Immature natural killer cell (primary cell): ENCODE data around the gene CSMD2. TPM values are rescaled to one million over a fixed set of nuclear protein-coding genes. Genes with fewer than 3 reads are reported as not detected.
A peak's percentile ranks its signal among the peaks of the same experiment; 100 is the strongest.
"Not testable (repeated sequence)": the region's sequence is repeated elsewhere in the genome, so short reads cannot be mapped to it uniquely, and the experiment has no call there.

ENCODE experiments used
- DNase-seq, 3 donors: peaks; one replicate each; pipeline ENCODE4 v3.0.0; 2022; ENCODE audit warnings: mixed read lengths in 1 of 3
- H3K27ac Mint-ChIP-seq, 6 donors: one replicate each; pipeline ENCODE4 v1.8.0; 2020; ENCODE audit warnings: mixed read lengths in 6 of 6, mild to moderate bottlenecking in 5 of 6, inconsistent platforms in 4 of 6, moderate library complexity in 3 of 6
- H3K27me3 Mint-ChIP-seq, 3 donors: one replicate each; pipeline ENCODE4 v1.8.0; 2020 to 2021; ENCODE audit warnings: low read depth in 3 of 3, mild to moderate bottlenecking in 3 of 3, mixed read lengths in 3 of 3, moderate library complexity in 3 of 3, inconsistent platforms in 1 of 3
- H3K36me3 Mint-ChIP-seq, 3 donors: one replicate each; pipeline ENCODE4 v1.8.0; 2020; ENCODE audit warnings: mixed read lengths in 3 of 3, inconsistent platforms in 2 of 3, mild to moderate bottlenecking in 2 of 3
- H3K4me1 Mint-ChIP-seq, 2 donors: one replicate each; pipeline ENCODE4 v1.8.0; 2020; ENCODE audit warnings: inconsistent platforms in 2 of 2, mild to moderate bottlenecking in 2 of 2, mixed read lengths in 2 of 2, moderate library complexity in 1 of 2
- H3K4me3 Mint-ChIP-seq, 5 donors: one replicate each; pipeline ENCODE4 v1.8.0; 2020; ENCODE audit warnings: mild to moderate bottlenecking in 5 of 5, mixed read lengths in 5 of 5, inconsistent platforms in 3 of 5, moderate library complexity in 3 of 5
- H3K9me3 Mint-ChIP-seq, 6 donors: one replicate each; pipeline ENCODE4 v1.8.0; 2020; ENCODE audit warnings: mild to moderate bottlenecking in 6 of 6, mixed read lengths in 6 of 6, inconsistent platforms in 4 of 6, moderate library complexity in 3 of 6
- polyA plus RNA-seq, 3 donors: library from polyadenylated mRNA; unstranded; fragments of 300-500 nt; fragmentation: Illumina TruSeq; gene quantifications; one replicate each; pipeline ENCODE4 v1.2.3, GENCODE V29; 2021

Gene CSMD2
- polyA plus RNA-seq, 3 donors from 2014 or later, result not detected

DNA sequence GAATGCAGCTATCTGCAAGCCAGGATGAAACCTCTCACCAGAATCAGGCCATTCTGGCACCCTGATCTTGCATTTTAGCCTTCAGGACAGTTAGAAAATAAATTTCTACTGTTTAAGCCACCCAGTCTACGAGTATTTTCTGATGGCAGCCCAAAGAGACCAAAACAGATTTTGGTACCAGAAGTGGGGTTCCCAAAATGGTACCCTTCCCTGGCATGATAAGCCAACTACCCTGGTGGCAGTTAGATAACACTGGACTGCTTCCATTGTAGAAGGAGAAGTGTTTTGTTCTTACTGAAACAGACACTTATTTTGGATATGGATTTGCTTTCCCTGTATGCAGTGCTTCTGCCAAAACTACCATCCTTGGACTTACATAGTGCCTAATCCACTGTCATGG lies 115.0 kb downstream of the CSMD2 start:
- Mint-ChIP-seq H3K4me1 (no peaks in the 10 kb centered on the region), H3K27me3 (peaks cover 0 to 5% (median 4%) of the 10 kb centered on the region in 3 donors), H3K9me3 (no peaks in the 10 kb centered on the region), H3K27ac (no peak overlapping the region), H3K36me3 (no peaks in the 10 kb centered on the region), H3K4me3 (no peak overlapping the region)
- no peak for DNase-seq

DNA sequence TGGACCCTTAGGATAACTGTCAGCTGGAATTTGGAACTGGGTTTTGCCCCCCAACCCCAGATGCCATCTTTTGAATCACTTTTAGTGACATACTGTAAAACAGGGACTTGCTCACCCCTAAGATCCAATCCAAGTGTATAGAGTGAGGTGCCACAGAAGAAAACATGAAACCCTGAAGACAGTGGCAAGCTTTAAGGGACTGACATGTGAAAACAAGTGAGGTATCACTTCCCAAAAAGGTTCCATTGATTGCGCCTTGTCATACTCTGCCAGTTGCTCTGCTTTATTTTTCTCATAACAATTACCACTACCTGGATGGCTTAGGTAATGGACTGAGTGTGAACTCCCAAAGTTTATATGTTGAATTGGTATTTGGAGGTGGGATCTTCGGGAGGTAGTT lies 115.6 kb downstream of the CSMD2 start:
- Mint-ChIP-seq H3K4me1 (no peaks in the 10 kb centered on the region), H3K9me3 (no peaks in the 10 kb centered on the region), H3K36me3 (no peaks in the 10 kb centered on the region), H3K27me3 (peaks cover 0 to 5% (median 4%) of the 10 kb centered on the region in 3 donors), H3K4me3 (no peak overlapping the region), H3K27ac (no peak overlapping the region)
- no peak for DNase-seq

- Mint-ChIP-seq H3K9me3 (no peaks in the 10 kb centered on the region), H3K36me3 (no peaks in the 10 kb centered on the region), H3K4me1 (no peaks in the 10 kb centered on the region), H3K27ac (no peak overlapping the region), H3K4me3 (no peak overlapping the region), H3K27me3 (peaks cover 0 to 3% (median 0%) of the 10 kb centered on the region in 3 donors)
- no peak for DNase-seq
Measured at GRCh38 chr1:34037856-34038255, 127.2 kb downstream of the CSMD2 start.

GRCh38 chr1:34037109-34037508 lies 127.9 kb downstream of the CSMD2 start:
- H3K4me1 Mint-ChIP-seq, result no peaks in the 10 kb centered on the region
- H3K4me3 Mint-ChIP-seq, result no peak overlapping the region
- H3K9me3 Mint-ChIP-seq, result no peaks in the 10 kb centered on the region
- H3K36me3 Mint-ChIP-seq, result no peaks in the 10 kb centered on the region
- peaks cover 0 to 7% (median 0%) of the 10 kb centered on the region in 3 donors for H3K27me3 Mint-ChIP-seq
- no peak overlapping the region for H3K27ac Mint-ChIP-seq
- DNase-seq, result no peak

DNA sequence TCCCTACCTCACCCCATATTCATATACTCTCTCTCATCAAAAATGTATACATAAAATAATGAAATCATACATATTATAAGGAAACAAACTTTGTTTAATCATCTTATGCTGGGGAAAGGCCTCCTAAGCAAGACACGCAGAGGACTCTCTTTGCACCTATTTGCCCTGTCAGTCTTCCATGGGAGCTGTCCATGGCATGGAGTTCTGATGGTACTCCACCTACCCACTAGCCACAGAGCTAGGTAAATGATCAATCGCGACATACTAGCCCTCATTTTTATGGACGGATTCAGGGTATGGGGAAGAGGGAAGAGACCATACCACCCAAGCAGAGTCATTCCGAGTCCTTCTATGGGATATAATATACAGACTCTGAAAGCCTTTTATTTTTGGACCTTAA lies 131.0 kb downstream of the CSMD2 start:
- Mint-ChIP-seq H3K4me1 (no peaks in the 10 kb centered on the region), H3K4me3 (no peak overlapping the region), H3K9me3 (no peaks in the 10 kb centered on the region), H3K27me3 (peaks cover 0 to 7% (median 0%) of the 10 kb centered on the region in 3 donors), H3K36me3 (no peaks in the 10 kb centered on the region), H3K27ac (no peak overlapping the region)
- DNase-seq, result no peak

DNA sequence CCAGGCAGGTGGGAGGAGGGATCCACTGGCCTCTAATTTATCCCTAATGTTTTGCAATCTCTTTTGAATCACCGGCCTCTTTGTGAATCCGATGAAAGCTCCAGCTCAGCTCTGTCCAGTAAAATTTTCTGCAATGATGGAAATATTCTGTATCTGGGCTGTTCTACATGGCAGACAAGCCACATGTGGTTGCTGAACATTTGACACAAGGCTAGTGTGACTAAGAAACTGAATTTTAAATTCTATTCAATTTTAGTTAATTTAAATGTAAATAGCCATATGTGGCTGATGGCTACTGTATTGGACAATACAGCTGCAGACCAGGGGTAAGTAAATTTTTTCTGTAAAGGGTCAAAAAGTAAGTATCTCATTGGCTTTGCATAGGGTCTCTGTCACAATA lies 135.1 kb downstream of the CSMD2 start:
- no peaks in the 10 kb centered on the region for H3K36me3 Mint-ChIP-seq
- DNase-seq, result no peak
- no peak overlapping the region for H3K4me3 Mint-ChIP-seq
- H3K9me3 Mint-ChIP-seq, result no peaks in the 10 kb centered on the region
- no peak overlapping the region for H3K27ac Mint-ChIP-seq
- no peaks in the 10 kb centered on the region for H3K4me1 Mint-ChIP-seq
- peaks cover 0 to 14% (median 5%) of the 10 kb centered on the region in 3 donors for H3K27me3 Mint-ChIP-seq

DNA sequence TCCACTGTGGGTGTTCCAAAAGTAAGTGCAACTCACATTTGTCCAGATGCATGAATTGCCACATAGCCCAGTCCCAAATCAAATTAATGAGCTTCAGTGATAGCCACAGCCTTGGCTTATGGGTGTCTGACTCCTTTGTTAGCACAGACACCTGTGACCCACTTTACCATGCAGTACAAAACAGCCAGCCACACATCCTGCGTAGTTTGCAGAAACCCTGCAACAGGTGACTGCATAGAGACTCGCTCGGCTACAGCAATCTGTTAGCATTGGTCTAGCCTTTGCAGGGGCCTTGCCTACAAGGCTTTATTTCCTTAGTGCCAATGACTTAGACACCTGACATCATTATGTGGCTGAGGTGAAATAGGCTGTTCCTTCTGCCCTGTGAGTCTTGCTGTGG lies 135.5 kb downstream of the CSMD2 start:
- H3K27me3 Mint-ChIP-seq, result peaks cover 0 to 14% (median 6%) of the 10 kb centered on the region in 3 donors
- H3K4me3 Mint-ChIP-seq, result no peak overlapping the region
- DNase-seq, result no peak
- no peak overlapping the region for H3K27ac Mint-ChIP-seq
- H3K36me3 Mint-ChIP-seq, result no peaks in the 10 kb centered on the region
- no peaks in the 10 kb centered on the region for H3K4me1 Mint-ChIP-seq
- no peaks in the 10 kb centered on the region for H3K9me3 Mint-ChIP-seq

- Mint-ChIP-seq H3K27ac (no peak overlapping the region), H3K4me3 (no peak overlapping the region), H3K9me3 (no peaks in the 10 kb centered on the region), H3K27me3 (peaks cover 0 to 15% (median 6%) of the 10 kb centered on the region in 3 donors), H3K4me1 (no peaks in the 10 kb centered on the region), H3K36me3 (no peaks in the 10 kb centered on the region)
- DNase-seq, result no peak
Measured at GRCh38 chr1:34028381-34029055, 136.5 kb downstream of the CSMD2 start.

DNA sequence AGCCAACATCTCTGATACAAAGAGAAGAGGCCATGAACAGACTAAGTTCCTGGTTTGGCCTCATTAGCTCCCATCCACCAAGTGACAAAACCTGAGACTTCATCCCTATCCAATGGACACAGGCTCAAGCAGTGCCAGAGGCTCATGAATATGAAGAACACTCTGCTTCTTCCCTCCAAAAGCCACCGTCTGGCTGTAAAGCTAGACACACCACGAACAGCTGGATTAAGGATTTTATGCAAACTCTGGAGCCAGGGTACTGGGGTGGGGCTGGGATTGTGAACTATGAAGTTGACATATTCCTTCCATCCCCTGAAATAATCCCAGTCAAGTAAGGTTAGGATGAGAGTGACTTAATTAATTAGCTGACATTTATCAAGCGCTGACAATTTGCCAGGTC lies 139.4 kb downstream of the CSMD2 start:
- DNase-seq, result no peak
- peaks cover 0 to 13% (median 6%) of the 10 kb centered on the region in 3 donors for H3K27me3 Mint-ChIP-seq

DNA sequence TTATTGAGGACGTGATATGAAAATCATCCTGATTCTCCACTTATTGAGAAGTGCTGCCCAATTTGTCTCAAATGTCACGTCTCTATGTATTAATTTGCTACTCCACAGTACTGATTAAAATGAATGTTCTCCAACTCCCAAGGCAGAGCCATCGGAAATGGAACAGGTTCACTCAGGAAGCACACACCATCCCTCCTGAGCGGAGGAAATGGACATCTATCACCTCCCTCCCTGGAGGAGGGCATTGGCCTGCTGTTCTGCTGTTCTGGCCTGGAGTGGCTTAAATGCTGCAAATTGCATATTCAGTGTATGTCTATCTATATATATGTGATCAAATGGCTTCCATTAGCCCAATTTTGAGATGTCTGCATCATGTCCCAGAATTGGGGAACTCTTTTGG lies 140.5 kb downstream of the CSMD2 start:
- no peak for DNase-seq
- H3K27me3 Mint-ChIP-seq, result peaks cover 0 to 13% (median 7%) of the 10 kb centered on the region in 3 donors
- no peaks in the 10 kb centered on the region for H3K4me1 Mint-ChIP-seq
- H3K36me3 Mint-ChIP-seq, result no peaks in the 10 kb centered on the region
- H3K4me3 Mint-ChIP-seq, result no peak overlapping the region
- no peak overlapping the region for H3K27ac Mint-ChIP-seq
- peaks cover 0 to 1% (median 0%) of the 10 kb centered on the region in 6 donors for H3K9me3 Mint-ChIP-seq

More for the DNA sequence above, 139.4 kb downstream of the CSMD2 start:
- H3K4me1 Mint-ChIP-seq, result no peaks in the 10 kb centered on the region
- H3K9me3 Mint-ChIP-seq, result peaks cover 0 to 1% (median 0%) of the 10 kb centered on the region in 6 donors
- H3K4me3 Mint-ChIP-seq, result no peak overlapping the region
- H3K36me3 Mint-ChIP-seq, result no peaks in the 10 kb centered on the region
- H3K27ac Mint-ChIP-seq, result no peak overlapping the region

- Mint-ChIP-seq H3K36me3 (no peaks in the 10 kb centered on the region), H3K9me3 (peaks cover 0 to 1% (median 0%) of the 10 kb centered on the region in 6 donors), H3K27ac (no peak overlapping the region), H3K27me3 (peaks cover 2 to 12% (median 3%) of the 10 kb centered on the region in 3 donors), H3K4me1 (no peaks in the 10 kb centered on the region), H3K4me3 (no peak overlapping the region)
- DNase-seq, result no peak
Measured at GRCh38 chr1:34019741-34020552, 145.1 kb downstream of the CSMD2 start.

GRCh38 chr1:34018285-34018684 lies 146.7 kb downstream of the CSMD2 start:
- peaks cover 4 to 9% (median 9%) of the 10 kb centered on the region in 3 donors for H3K27me3 Mint-ChIP-seq
- peaks cover 0 to 1% (median 0%) of the 10 kb centered on the region in 6 donors for H3K9me3 Mint-ChIP-seq
- no peak for DNase-seq
- no peak overlapping the region for H3K27ac Mint-ChIP-seq
- no peaks in the 10 kb centered on the region for H3K4me1 Mint-ChIP-seq
- H3K36me3 Mint-ChIP-seq, result no peaks in the 10 kb centered on the region
- no peak overlapping the region for H3K4me3 Mint-ChIP-seq

DNA sequence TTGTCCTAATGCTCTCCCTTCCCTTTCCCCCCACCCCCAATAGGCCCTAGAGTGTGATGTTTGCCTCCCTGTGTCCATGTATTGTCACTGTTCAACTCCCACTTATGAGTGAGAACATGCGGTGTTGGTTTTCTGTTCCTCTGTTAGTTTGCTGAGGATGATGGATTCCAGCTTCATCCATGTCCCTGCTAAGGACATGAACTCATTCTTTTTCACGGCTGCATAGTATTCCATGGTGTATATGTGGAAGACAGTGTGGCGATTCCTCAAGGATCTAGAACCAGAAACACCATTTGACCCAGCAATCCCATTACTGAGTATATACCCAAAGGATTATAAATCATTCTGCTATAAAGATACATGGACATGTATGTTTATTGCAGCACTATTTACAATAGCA lies 148.7 kb downstream of the CSMD2 start:
- not testable (repeated sequence) for H3K9me3 Mint-ChIP-seq, H3K27ac Mint-ChIP-seq, H3K27me3 Mint-ChIP-seq, H3K4me3 Mint-ChIP-seq, DNase-seq, H3K4me1 Mint-ChIP-seq, H3K36me3 Mint-ChIP-seq

DNA sequence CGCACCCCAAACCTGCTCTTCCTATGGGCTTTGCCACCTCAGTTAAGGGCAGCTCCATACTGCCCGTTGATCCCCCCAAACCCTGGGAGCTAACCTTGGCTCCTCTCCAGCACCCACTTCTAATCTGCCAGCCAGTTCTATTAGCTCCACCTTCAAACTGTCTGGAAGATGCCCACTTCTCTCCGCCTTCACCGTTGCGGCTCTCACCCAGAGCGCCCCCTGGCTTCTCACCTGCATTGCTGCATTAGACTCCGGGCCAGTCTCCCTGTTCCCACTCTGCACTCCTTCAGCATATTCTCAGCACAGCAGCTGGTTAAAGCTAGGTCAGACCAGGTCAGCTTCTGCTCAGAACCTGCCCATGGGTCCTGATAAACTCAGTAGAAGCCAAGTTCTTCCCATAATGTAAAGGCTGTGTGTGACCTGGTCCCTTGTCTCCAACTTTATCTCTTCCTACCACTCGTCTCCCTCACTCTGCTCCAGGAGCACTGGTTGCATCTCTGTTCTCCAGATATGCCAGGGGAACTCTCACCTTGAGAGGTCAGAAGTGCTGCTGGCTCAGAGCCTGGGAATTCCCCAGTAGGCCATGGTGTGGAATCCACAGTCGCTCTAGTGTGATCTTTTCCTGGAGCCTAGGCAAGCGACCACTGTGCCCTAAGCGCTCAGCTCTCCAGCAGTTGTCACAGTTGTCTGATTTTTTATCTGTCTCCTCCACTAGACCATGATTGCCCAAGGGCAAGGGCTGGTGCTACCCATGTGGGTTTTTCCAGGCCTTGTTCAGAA lies 150.9 kb downstream of the CSMD2 start:
- Mint-ChIP-seq H3K4me1 (no peaks in the 10 kb centered on the region), H3K36me3 (no peaks in the 10 kb centered on the region), H3K9me3 (no peaks in the 10 kb centered on the region), H3K27ac (no peak overlapping the region), H3K27me3 (peaks cover 4 to 12% (median 11%) of the 10 kb centered on the region in 3 donors), H3K4me3 (no peak overlapping the region)
- peak in 1 of 3 donors; percentile 0 for DNase-seq
